PC-3 (cell line): ENCODE measurements around the gene CFAP57. TPM values are rescaled to one million over a fixed set of nuclear protein-coding genes. Genes with fewer than 3 reads are reported as not detected.

Source experiments
- ATAC-seq: fragments of 200-7000 bp; cut with Tn5 transposase; 2 replicates; pipeline ENCODE4 v1.9.1; 2020; ENCODE audit warnings: mild to moderate bottlenecking, moderate library complexity
- BruUV-seq: library from RNA; stranded (reverse); fragments of 400-500 nt; replicated peaks from 2 replicates; lab custom pipeline; 2021; lab: Mats Ljungman, UMichigan
- CTCF ChIA-PET: fragments of 300-600 bp; sonication (Branson Sonifier 250); formaldehyde crosslinking; loops from one replicate; lab custom pipeline; 2022; ENCODE audit warnings: antibody characterized with exemption; lab: Charles Lee
- POLR2A ChIA-PET: fragments of 300-600 bp; sonication (Branson Sonifier 250); formaldehyde crosslinking; loops from one replicate; lab custom pipeline; 2022; ENCODE audit warnings: antibody characterized with exemption; ENCODE audit not compliant: unreplicated experiment; lab: Charles Lee
- DNase-seq: peaks from one replicate; pipeline ENCODE4 v3.0.0-alpha.2; 2015
- H2AFZ ChIP-seq: fragments of 300-600 bp; sonication (generic); 2 replicates; pipeline ENCODE4 v1.6.0; 2016; ENCODE audit warnings: antibody characterized with exemption, low read length
- H3F3A ChIP-seq: fragments of 300-600 bp; sonication (generic); one replicate; pipeline ENCODE4 v1.6.0; 2017; ENCODE audit warnings: antibody characterized with exemption, low read length, control low read depth, mild to moderate bottlenecking; ENCODE audit not compliant: unreplicated experiment
- H3K27ac ChIP-seq: fragments of 300-600 bp; sonication (generic); 2 replicates; pipeline ENCODE4 v1.5.1; 2016; ENCODE audit warnings: mild to moderate bottlenecking, low read length
- H3K27me3 ChIP-seq: fragments of 300-600 bp; sonication (generic); 2 replicates; pipeline ENCODE4 v1.6.1; 2016; ENCODE audit warnings: low read length, mixed read lengths
- H3K36me3 ChIP-seq: fragments of 300-600 bp; sonication (generic); 2 replicates; pipeline ENCODE4 v1.6.1; 2016; ENCODE audit warnings: low read depth, mixed run types, low read length, mixed read lengths
- H3K4me1 ChIP-seq: fragments of 300-600 bp; sonication (generic); 2 replicates; pipeline ENCODE4 v1.5.1; 2016; ENCODE audit warnings: low read length; ENCODE audit not compliant: insufficient read depth
- H3K4me2 ChIP-seq: fragments of 300-600 bp; sonication (generic); 2 replicates; pipeline ENCODE4 v1.6.0; 2016; ENCODE audit warnings: low read length
- H3K4me3 ChIP-seq: fragments of 300-600 bp; sonication (generic); 2 replicates; pipeline ENCODE4 v1.5.1; 2016; ENCODE audit warnings: mild to moderate bottlenecking, low read length, mixed read lengths
- H3K79me2 ChIP-seq: fragments of 300-600 bp; sonication (generic); 2 replicates; pipeline ENCODE4 v1.6.1; 2017; ENCODE audit warnings: low read length, mixed read lengths
- H3K9ac ChIP-seq: fragments of 300-600 bp; sonication (generic); 2 replicates; pipeline ENCODE4 v1.6.0; 2016; ENCODE audit warnings: mild to moderate bottlenecking, low read length
- H3K9me2 ChIP-seq: fragments of 300-600 bp; sonication (generic); replicated peaks from 2 replicates; pipeline ENCODE4 v1.6.1; 2016; ENCODE audit warnings: mixed run types, low read length, mixed read lengths
- H3K9me3 ChIP-seq: fragments of 300-600 bp; sonication (generic); 2 replicates; pipeline ENCODE4 v1.6.1; 2016; ENCODE audit warnings: low read length, mixed read lengths
- H4K20me1 ChIP-seq: fragments of 300-600 bp; sonication (generic); 2 replicates; pipeline ENCODE4 v1.6.1; 2016; ENCODE audit warnings: low read length, mixed read lengths
- EZH2 ChIP-seq: fragments of 300-600 bp; sonication (generic); IDR thresholded peaks from one replicate; pipeline ENCODE4 v1.6.1; 2017; ENCODE audit warnings: antibody characterized with exemption, mild to moderate bottlenecking, low read length; ENCODE audit not compliant: unreplicated experiment
- EZH2phosphoT487 ChIP-seq: fragments of 300-600 bp; sonication (generic); IDR thresholded peaks from 2 replicates; pipeline ENCODE4 v1.6.1; 2018; ENCODE audit warnings: mild to moderate bottlenecking, antibody characterized with exemption, low read length, borderline replicate concordance
- intact Hi-C: fragments of 100-400 bp; cut with micrococcal nuclease; formaldehyde crosslinking; loops from 2 replicates; pipeline ENCODE4 v1.9.0; 2023
- total RNA-seq: library from RNA; depleted of rRNA; stranded (reverse); fragments of >200 nt; gene quantifications from 2 replicates; pipeline ENCODE4 v1.2.3, GENCODE V29; 2014
- TF ChIP-seq, protein P1 (sequence below): fragments of 300-600 bp; sonication (generic); conservative IDR thresholded peaks from 2 replicates; pipeline ENCODE4 v1.5.1; 2017; ENCODE audit warnings: antibody characterized with exemption, low read depth, mild to moderate bottlenecking, low read length

CFAP57 gene
- total RNA-seq, 1 experiment from 2014 or later = 1.2 TPM

DNA sequence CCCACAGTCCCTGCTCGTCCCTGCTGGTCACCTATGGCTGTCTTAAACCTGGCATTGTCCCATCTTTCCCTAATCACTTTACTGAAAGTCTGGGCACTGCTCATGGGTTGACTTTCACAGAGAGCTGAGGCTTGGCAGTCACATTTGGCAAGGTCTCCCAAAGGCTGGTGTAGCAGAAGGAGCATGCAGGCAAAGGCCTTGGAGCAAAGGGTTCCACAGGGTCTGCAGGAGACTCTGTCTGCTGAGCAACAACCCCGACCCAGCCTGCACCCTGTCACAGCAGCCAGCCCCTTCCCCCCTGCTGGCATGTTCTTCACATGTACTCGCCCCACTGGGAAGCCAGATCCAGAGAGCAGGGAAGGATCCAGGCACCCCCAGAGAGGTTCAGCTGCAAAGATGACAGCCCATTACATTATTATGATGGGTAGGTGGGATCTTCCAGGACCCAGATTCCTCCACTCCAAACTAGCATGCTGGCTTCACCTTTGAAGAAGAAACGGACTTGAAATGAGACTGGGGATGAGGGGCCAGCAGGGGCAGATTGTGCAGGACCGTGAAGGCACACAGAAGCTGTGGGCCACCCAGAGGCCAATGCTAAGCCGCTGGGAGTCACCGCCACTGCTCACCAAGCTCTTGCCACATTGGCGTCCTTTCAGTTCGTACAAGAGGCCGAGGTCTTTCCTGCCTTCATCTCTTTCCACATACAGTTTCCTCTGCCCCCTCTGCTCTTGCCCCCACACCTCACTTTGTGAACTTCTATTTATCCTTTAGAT lies 83.5 kb downstream of the CFAP57 start:
- Histone ChIP-seq H4K20me1 (no peaks in the 10 kb centered on the region), H3K4me2 (no peak overlapping the region), H3K4me1 (no peaks in the 10 kb centered on the region), H3K27ac (no peak overlapping the region), H3K9me2 (no peaks in the 10 kb centered on the region), H3K4me3 (no peak overlapping the region), H2AFZ (no peak overlapping the region), H3K9ac (no peak overlapping the region), H3K9me3 (peaks cover 16% of the 10 kb centered on the region; the same call in 1 of the 2 replicates), H3K79me2 (no peaks in the 10 kb centered on the region), H3K27me3 (no peaks in the 10 kb centered on the region), H3K36me3 (no peaks in the 10 kb centered on the region), H3F3A (no peaks in the 10 kb centered on the region)
- BruUV-seq = no TSS peak
- ChIA-PET POLR2A (no interaction called here), CTCF (no interaction called here)
- DNase-seq (no peak), ATAC-seq (no peak)
- TF ChIP-seq, protein P1, sequence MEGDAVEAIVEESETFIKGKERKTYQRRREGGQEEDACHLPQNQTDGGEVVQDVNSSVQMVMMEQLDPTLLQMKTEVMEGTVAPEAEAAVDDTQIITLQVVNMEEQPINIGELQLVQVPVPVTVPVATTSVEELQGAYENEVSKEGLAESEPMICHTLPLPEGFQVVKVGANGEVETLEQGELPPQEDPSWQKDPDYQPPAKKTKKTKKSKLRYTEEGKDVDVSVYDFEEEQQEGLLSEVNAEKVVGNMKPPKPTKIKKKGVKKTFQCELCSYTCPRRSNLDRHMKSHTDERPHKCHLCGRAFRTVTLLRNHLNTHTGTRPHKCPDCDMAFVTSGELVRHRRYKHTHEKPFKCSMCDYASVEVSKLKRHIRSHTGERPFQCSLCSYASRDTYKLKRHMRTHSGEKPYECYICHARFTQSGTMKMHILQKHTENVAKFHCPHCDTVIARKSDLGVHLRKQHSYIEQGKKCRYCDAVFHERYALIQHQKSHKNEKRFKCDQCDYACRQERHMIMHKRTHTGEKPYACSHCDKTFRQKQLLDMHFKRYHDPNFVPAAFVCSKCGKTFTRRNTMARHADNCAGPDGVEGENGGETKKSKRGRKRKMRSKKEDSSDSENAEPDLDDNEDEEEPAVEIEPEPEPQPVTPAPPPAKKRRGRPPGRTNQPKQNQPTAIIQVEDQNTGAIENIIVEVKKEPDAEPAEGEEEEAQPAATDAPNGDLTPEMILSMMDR = no peak
- no peak for TF ChIP-seq EZH2
- intact Hi-C loops = no loop called here

DNA sequence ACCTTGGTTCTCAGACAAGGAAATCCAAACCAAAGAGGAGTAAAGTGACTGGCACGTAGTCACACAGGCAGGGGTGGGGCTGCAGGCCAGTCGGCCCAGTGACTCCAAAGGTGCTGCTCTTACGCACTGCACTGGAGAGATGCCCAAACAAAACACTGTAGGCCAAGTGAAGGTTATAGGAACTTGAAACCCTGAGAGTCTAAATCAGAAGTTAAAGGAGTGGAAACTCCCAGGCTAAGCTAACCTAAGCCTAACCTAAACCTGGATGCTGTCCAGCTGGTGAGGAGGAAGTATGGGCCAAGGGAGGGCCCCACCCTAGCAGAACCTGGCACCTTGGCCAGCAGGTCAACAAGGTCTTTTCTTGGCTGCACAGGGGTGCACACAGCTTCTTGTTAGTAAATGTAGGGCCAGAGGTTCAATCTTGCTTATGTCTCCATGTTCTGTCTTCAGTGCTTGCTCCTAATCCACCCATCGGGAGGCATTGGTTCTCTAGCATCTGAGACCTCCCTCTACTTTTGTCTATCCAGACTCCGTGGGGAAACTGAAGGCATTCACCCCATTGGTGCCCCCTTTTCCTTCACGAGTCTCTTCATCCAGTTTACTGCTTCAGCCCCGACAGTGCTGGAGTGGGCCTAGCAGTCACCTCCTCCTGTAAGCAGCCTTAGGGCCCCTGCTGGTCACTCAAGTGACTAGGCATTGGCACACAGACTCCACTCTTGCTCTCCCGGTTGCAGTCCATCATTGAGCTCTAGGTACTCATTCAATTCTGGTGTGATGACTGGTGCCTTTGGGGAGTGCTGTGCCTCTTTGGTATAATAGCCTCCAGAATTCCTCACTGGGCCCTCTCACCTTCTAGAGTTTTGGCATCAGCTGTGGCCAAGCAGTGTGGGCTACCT lies 84.8 kb downstream of the CFAP57 start:
- H3K27ac ChIP-seq = no peak overlapping the region
- TF ChIP-seq EZH2phosphoT487 = no peak
- no peak for TF ChIP-seq EZH2
- H2AFZ ChIP-seq = no peak overlapping the region

GRCh38 chr1:43258370-43258769 lies 86.2 kb downstream of the CFAP57 start:
- ATAC-seq (no peak), DNase-seq (no peak)
- Histone ChIP-seq H3K27me3 (no peaks in the 10 kb centered on the region), H3K9ac (no peak overlapping the region), H3F3A (no peaks in the 10 kb centered on the region), H3K9me2 (no peaks in the 10 kb centered on the region), H3K79me2 (no peaks in the 10 kb centered on the region), H3K36me3 (no peaks in the 10 kb centered on the region), H2AFZ (no peak overlapping the region), H3K27ac (no peak overlapping the region), H4K20me1 (no peaks in the 10 kb centered on the region), H3K9me3 (peaks cover 12% of the 10 kb centered on the region), H3K4me2 (no peak overlapping the region), H3K4me1 (no peaks in the 10 kb centered on the region), H3K4me3 (no peak overlapping the region)
- TF ChIP-seq EZH2phosphoT487 (no peak), EZH2 (no peak)
- TF ChIP-seq, protein P1 = no peak
- BruUV-seq = no TSS peak
- intact Hi-C loops = no loop called here
- POLR2A ChIA-PET = no interaction called here
- CTCF ChIA-PET = no interaction called here

More for the DNA sequence above, 84.8 kb downstream of the CFAP57 start:
- intact Hi-C loops = no loop called here
- ATAC-seq (no peak; the same call in 1 of the 2 replicates), DNase-seq (no peak)
- ChIA-PET POLR2A (no interaction called here), CTCF (no interaction called here)
- no peak overlapping the region for H3K9ac ChIP-seq
- H3K4me1 ChIP-seq = no peaks in the 10 kb centered on the region
- H3K79me2 ChIP-seq = no peaks in the 10 kb centered on the region
- no peaks in the 10 kb centered on the region for H3F3A ChIP-seq
- H3K36me3 ChIP-seq = no peaks in the 10 kb centered on the region
- H3K4me3 ChIP-seq = no peak overlapping the region
- no peaks in the 10 kb centered on the region for H3K27me3 ChIP-seq
- H3K9me3 ChIP-seq = 0 out of 2 replicates have a peak, but pooled peaks cover 7% of the 10 kb centered on the region
- H3K4me2 ChIP-seq = no peak overlapping the region
- H3K9me2 ChIP-seq = no peaks in the 10 kb centered on the region
- BruUV-seq = no TSS peak
- no peaks in the 10 kb centered on the region for H4K20me1 ChIP-seq
